Measurements from ENCODE around the gene RASSF3. TPM values are rescaled to one million over a fixed set of nuclear protein-coding genes. Genes with fewer than 3 reads are reported as not detected.

RASSF3 gene
- total and polyA plus RNA-seq, 2 experiments from 2014 or later, result 20.6 to 39.6 TPM

DNA sequence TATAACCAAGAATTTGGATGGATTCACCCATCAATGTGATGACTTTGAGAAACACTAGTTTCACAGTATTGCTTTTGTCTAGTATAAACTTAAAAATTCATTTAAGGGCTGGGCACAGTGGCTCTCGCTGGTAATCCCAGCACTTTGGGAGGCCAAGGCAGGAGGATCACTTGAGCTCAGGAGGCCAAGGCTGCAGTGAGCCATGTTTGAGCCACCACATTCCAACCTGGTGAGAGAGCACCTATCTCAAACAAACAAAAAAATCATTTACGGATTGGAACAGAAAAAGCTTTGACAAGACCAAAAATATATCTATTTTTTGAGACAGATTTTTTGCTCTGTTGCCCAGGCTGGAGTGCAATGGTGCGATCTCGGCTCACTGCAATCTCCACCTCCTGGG, 121.4 kb downstream of the RASSF3 start:
- Histone ChIP-seq H3K9me2 (ENCODE audit: insufficient read depth) (no peaks in the 10 kb centered on the region), H3K79me2 (replicated peaks; ENCODE audit: insufficient read depth) (no peaks in the 10 kb centered on the region), H3K27ac (ENCODE audit: low read depth) (no peak overlapping the region), H3F3A (replicated peaks; ENCODE audit: low read depth) (no peaks in the 10 kb centered on the region), H3K27me3 (ENCODE audit: insufficient read depth) (no peaks in the 10 kb centered on the region), H4K20me1 (replicated peaks; ENCODE audit: insufficient read depth) (0 out of 2 replicates have a peak, but pooled peaks cover 7% of the 10 kb centered on the region), H2AFZ (no peak overlapping the region), H3K36me3 (ENCODE audit: insufficient read depth) (no peaks in the 10 kb centered on the region), H3K4me3 (no peak overlapping the region), H3K4me1 (ENCODE audit: insufficient read depth) (no peaks in the 10 kb centered on the region), H3K4me2 (no peak overlapping the region)
- Mint-ChIP-seq H3K4me3 (no peak overlapping the region), H3K4me1 (no peaks in the 10 kb centered on the region), H3K27ac (no peak overlapping the region), H3K27me3 (ENCODE audit: insufficient read depth, low read depth, poor library complexity) (no peaks in the 10 kb centered on the region), H3K36me3 (ENCODE audit: low read depth) (peaks cover 16% of the 10 kb centered on the region), H3K9me3 (no peaks in the 10 kb centered on the region; the same call in 2 of the 3 replicates)
- ATAC-seq, result no peak
- TF ChIP-seq EZH2phosphoT487 (IDR thresholded peaks at IDR 0.05; ENCODE audit: unreplicated experiment) (no peak), JUNB (IDR thresholded peaks at IDR 0.05; ENCODE audit: unreplicated experiment) (no peak), ZNF114 (CRISPR knock-in tag; IDR thresholded peaks at IDR 0.05) (no peak)
- TF ChIP-seq, protein P1, sequence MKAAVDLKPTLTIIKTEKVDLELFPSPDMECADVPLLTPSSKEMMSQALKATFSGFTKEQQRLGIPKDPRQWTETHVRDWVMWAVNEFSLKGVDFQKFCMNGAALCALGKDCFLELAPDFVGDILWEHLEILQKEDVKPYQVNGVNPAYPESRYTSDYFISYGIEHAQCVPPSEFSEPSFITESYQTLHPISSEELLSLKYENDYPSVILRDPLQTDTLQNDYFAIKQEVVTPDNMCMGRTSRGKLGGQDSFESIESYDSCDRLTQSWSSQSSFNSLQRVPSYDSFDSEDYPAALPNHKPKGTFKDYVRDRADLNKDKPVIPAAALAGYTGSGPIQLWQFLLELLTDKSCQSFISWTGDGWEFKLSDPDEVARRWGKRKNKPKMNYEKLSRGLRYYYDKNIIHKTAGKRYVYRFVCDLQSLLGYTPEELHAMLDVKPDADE (IDR thresholded peaks at IDR 0.05), result no peak
- TF ChIP-seq, protein P2, sequence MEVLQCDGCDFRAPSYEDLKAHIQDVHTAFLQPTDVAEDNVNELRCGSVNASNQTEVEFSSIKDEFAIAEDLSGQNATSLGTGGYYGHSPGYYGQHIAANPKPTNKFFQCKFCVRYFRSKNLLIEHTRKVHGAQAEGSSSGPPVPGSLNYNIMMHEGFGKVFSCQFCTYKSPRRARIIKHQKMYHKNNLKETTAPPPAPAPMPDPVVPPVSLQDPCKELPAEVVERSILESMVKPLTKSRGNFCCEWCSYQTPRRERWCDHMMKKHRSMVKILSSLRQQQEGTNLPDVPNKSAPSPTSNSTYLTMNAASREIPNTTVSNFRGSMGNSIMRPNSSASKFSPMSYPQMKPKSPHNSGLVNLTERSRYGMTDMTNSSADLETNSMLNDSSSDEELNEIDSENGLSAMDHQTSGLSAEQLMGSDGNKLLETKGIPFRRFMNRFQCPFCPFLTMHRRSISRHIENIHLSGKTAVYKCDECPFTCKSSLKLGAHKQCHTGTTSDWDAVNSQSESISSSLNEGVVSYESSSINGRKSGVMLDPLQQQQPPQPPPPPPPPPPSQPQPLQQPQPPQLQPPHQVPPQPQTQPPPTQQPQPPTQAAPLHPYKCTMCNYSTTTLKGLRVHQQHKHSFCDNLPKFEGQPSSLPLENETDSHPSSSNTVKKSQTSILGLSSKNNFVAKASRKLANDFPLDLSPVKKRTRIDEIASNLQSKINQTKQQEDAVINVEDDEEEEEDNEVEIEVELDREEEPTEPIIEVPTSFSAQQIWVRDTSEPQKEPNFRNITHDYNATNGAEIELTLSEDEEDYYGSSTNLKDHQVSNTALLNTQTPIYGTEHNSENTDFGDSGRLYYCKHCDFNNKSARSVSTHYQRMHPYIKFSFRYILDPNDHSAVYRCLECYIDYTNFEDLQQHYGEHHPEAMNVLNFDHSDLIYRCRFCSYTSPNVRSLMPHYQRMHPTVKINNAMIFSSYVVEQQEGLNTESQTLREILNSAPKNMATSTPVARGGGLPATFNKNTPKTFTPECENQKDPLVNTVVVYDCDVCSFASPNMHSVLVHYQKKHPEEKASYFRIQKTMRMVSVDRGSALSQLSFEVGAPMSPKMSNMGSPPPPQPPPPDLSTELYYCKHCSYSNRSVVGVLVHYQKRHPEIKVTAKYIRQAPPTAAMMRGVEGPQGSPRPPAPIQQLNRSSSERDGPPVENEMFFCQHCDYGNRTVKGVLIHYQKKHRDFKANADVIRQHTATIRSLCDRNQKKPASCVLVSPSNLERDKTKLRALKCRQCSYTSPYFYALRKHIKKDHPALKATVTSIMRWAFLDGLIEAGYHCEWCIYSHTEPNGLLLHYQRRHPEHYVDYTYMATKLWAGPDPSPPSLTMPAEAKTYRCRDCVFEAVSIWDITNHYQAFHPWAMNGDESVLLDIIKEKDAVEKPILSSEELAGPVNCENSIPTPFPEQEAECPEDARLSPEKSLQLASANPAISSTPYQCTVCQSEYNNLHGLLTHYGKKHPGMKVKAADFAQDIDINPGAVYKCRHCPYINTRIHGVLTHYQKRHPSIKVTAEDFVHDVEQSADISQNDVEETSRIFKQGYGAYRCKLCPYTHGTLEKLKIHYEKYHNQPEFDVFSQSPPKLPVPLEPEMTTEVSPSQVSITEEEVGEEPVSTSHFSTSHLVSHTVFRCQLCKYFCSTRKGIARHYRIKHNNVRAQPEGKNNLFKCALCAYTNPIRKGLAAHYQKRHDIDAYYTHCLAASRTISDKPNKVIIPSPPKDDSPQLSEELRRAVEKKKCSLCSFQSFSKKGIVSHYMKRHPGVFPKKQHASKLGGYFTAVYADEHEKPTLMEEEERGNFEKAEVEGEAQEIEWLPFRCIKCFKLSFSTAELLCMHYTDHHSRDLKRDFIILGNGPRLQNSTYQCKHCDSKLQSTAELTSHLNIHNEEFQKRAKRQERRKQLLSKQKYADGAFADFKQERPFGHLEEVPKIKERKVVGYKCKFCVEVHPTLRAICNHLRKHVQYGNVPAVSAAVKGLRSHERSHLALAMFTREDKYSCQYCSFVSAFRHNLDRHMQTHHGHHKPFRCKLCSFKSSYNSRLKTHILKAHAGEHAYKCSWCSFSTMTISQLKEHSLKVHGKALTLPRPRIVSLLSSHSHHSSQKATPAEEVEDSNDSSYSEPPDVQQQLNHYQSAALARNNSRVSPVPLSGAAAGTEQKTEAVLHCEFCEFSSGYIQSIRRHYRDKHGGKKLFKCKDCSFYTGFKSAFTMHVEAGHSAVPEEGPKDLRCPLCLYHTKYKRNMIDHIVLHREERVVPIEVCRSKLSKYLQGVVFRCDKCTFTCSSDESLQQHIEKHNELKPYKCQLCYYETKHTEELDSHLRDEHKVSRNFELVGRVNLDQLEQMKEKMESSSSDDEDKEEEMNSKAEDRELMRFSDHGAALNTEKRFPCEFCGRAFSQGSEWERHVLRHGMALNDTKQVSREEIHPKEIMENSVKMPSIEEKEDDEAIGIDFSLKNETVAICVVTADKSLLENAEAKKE (CRISPR knock-in tag; IDR thresholded peaks at IDR 0.05), result no peak
- no peak for DNase-seq (ENCODE audit: low spot score)

- DNase-seq (ENCODE audit: low spot score), result no peak
- H2AFZ ChIP-seq, result no peak overlapping the region
- peaks cover 4% of the 10 kb centered on the region; the same call in 2 of the 3 replicates for H3K4me1 Mint-ChIP-seq
- no peak overlapping the region for H3K4me2 ChIP-seq
- no peaks in the 10 kb centered on the region for H3F3A ChIP-seq (replicated peaks; ENCODE audit: low read depth)
- peaks cover 27% of the 10 kb centered on the region for H3K36me3 Mint-ChIP-seq (ENCODE audit: low read depth)
- no peak overlapping the region for H3K27ac ChIP-seq (ENCODE audit: low read depth)
- H3K4me3 Mint-ChIP-seq, result no peak overlapping the region
- no peak overlapping the region for H3K4me3 ChIP-seq
- no peaks in the 10 kb centered on the region for H3K79me2 ChIP-seq (replicated peaks; ENCODE audit: insufficient read depth)
- H3K27ac Mint-ChIP-seq, result no peak overlapping the region
- ATAC-seq, result no peak
- H3K27me3 Mint-ChIP-seq (ENCODE audit: insufficient read depth, low read depth, poor library complexity), result no peaks in the 10 kb centered on the region
- H3K4me1 ChIP-seq (ENCODE audit: insufficient read depth), result no peaks in the 10 kb centered on the region
- H3K27me3 ChIP-seq (ENCODE audit: insufficient read depth), result no peaks in the 10 kb centered on the region
- H3K36me3 ChIP-seq (ENCODE audit: insufficient read depth), result 0 out of 2 replicates have a peak, but pooled peaks cover 4% of the 10 kb centered on the region
- H3K9me3 Mint-ChIP-seq, result no peaks in the 10 kb centered on the region; the same call in 2 of the 3 replicates
- no peaks in the 10 kb centered on the region for H3K9me2 ChIP-seq (ENCODE audit: insufficient read depth)
- H4K20me1 ChIP-seq (replicated peaks; ENCODE audit: insufficient read depth), result 0 out of 2 replicates have a peak, but pooled peaks cover 7% of the 10 kb centered on the region
- TF ChIP-seq, protein P2 (CRISPR knock-in tag; IDR thresholded peaks at IDR 0.05), result no peak
Measured at GRCh38 chr12:64733857-64734256, 123.6 kb downstream of the RASSF3 start.
